SK-N-SH treated with all-trans-retinoic acid at 6 μM for 48 hours (cell line): ENCODE results near the gene DYNLT2.

ENCODE experiments used
- ATAC-seq: fragments of 200-7000 bp; cut with Tn5 transposase; 3 replicates; pipeline ENCODE4 v1.9.1; 2020; ENCODE audit warnings: mild to moderate bottlenecking, moderate library complexity
- ARNTL ChIP-seq: fragments of 450-650 bp; formaldehyde crosslinking; IDR thresholded peaks from 2 replicates; pipeline ENCODE4 v1.5.0; 2020; ENCODE audit warnings: low read depth, mild to moderate bottlenecking, moderate library complexity, borderline replicate concordance
- BACH2 ChIP-seq: fragments of 250-450 bp; sonication (Bioruptor Pico); IDR thresholded peaks from 2 replicates; pipeline ENCODE4 v1.9.0; 2021; ENCODE audit warnings: mild to moderate bottlenecking, borderline replicate concordance
- CSDC2 ChIP-seq: fragments of 250-450 bp; sonication (Bioruptor Pico); IDR thresholded peaks from 2 replicates; pipeline ENCODE4 v1.5.0; 2020; ENCODE audit warnings: mild to moderate bottlenecking, moderate library complexity
- ESRRG ChIP-seq: fragments of 250-450 bp; sonication (Bioruptor Pico); IDR thresholded peaks from 2 replicates; pipeline ENCODE4 v1.6.1; 2021; ENCODE audit warnings: mild to moderate bottlenecking
- GLIS3 ChIP-seq: fragments of 250-450 bp; sonication (Bioruptor Pico); IDR thresholded peaks from 2 replicates; pipeline ENCODE4 v1.5.0; 2020; ENCODE audit warnings: mild to moderate bottlenecking, moderate library complexity
- ISL1 ChIP-seq: fragments of 250-450 bp; sonication (Bioruptor Pico); IDR thresholded peaks from 2 replicates; pipeline ENCODE4 v2.1.2; 2022; ENCODE audit warnings: mild to moderate bottlenecking, moderate library complexity
- OSR1 ChIP-seq: fragments of 250-450 bp; sonication (Bioruptor Pico); IDR thresholded peaks from 2 replicates; pipeline ENCODE4 v1.8.0; 2022; ENCODE audit warnings: moderate library complexity, mild to moderate bottlenecking, inconsistent platforms
- PPARA ChIP-seq: fragments of 250-450 bp; sonication (Bioruptor Pico); IDR thresholded peaks from 2 replicates; pipeline ENCODE4 v1.5.0; 2020; ENCODE audit warnings: mild to moderate bottlenecking, borderline replicate concordance
- RARB ChIP-seq: fragments of 250-450 bp; sonication (Bioruptor Pico); IDR thresholded peaks from 2 replicates; pipeline ENCODE4 v1.8.0; 2021; ENCODE audit warnings: mild to moderate bottlenecking, moderate library complexity
- SNAI2 ChIP-seq: fragments of 250-450 bp; sonication (Bioruptor Pico); IDR thresholded peaks from 2 replicates; pipeline ENCODE4 v1.5.0; 2020; ENCODE audit warnings: mild to moderate bottlenecking, moderate library complexity
- TCF4 ChIP-seq: fragments of 250-450 bp; sonication (Bioruptor Pico); IDR thresholded peaks from 2 replicates; pipeline ENCODE4 v1.8.0; 2021; ENCODE audit warnings: mild to moderate bottlenecking, moderate library complexity, borderline replicate concordance
- ZC3H10 ChIP-seq: fragments of 250-450 bp; sonication (Bioruptor Pico); IDR thresholded peaks from 2 replicates; pipeline ENCODE4 v1.5.1; 2021; ENCODE audit warnings: mild to moderate bottlenecking, moderate library complexity
- ZFP3 ChIP-seq: fragments of 250-450 bp; sonication (Bioruptor Pico); IDR thresholded peaks from 2 replicates; pipeline ENCODE4 v1.5.0; 2020; ENCODE audit warnings: mild to moderate bottlenecking, moderate library complexity
- ZFP30 ChIP-seq: fragments of 450-650 bp; formaldehyde crosslinking; IDR thresholded peaks from 2 replicates; pipeline ENCODE4 v1.5.0; 2022; ENCODE audit warnings: mild to moderate bottlenecking, moderate library complexity
- ZNF565 ChIP-seq: fragments of 450-650 bp; formaldehyde crosslinking; conservative IDR thresholded peaks from 2 replicates; pipeline ENCODE4 v1.5.0; 2020; ENCODE audit warnings: low read depth, mild to moderate bottlenecking, moderate library complexity
- ZNF70 ChIP-seq: fragments of 450-650 bp; formaldehyde crosslinking; IDR thresholded peaks from 2 replicates; pipeline ENCODE4 v1.5.0; 2020; ENCODE audit warnings: mild to moderate bottlenecking, moderate library complexity
- ZNF8 ChIP-seq: fragments of 450-650 bp; formaldehyde crosslinking; IDR thresholded peaks from 2 replicates; pipeline ENCODE4 v1.5.0; 2020; ENCODE audit warnings: mild to moderate bottlenecking, moderate library complexity
- TF ChIP-seq, protein P1 (sequence below): fragments of 250-450 bp; sonication (Bioruptor Pico); IDR thresholded peaks from 2 replicates; pipeline ENCODE4 v1.5.1; 2020; ENCODE audit warnings: low read depth, mild to moderate bottlenecking, moderate library complexity
- TF ChIP-seq, protein P2 (sequence below): fragments of 250-450 bp; sonication (Bioruptor Pico); IDR thresholded peaks from 2 replicates; pipeline ENCODE4 v1.8.0; 2020; ENCODE audit warnings: mild to moderate bottlenecking, moderate library complexity, borderline replicate concordance
- TF ChIP-seq, protein P3 (sequence below): fragments of 250-450 bp; sonication (Bioruptor Pico); IDR thresholded peaks from 2 replicates; pipeline ENCODE4 v1.5.0; 2020; ENCODE audit warnings: mild to moderate bottlenecking, moderate library complexity
- TF ChIP-seq, protein P4 (sequence below): fragments of 250-450 bp; sonication (Bioruptor Pico); IDR thresholded peaks from 2 replicates; pipeline ENCODE4 v1.5.1; 2021; ENCODE audit warnings: mild to moderate bottlenecking, moderate library complexity

DYNLT2 gene

DNA sequence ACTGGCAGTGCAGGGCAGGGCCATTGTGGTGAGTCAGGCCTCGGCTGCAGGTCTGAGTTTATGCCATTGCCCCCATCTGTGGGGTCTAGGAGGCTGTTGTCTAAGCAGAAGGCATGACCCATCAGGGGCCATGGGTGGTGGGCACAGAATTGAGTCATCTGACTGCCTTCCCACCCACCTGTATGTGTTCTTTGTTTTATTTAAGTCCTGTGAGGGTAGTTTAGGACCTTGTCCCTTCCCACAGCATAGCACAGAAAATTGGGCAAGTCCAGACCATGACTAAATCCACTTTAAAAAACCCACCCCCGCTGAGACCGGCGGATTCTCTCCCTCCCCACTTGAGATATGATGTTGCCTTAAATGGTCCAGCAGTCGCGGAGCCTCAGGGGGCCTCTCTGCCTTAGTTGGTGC is 40.4 kb upstream of the DYNLT2 start:
- ATAC-seq: no peak
- TF ChIP-seq, protein P1, sequence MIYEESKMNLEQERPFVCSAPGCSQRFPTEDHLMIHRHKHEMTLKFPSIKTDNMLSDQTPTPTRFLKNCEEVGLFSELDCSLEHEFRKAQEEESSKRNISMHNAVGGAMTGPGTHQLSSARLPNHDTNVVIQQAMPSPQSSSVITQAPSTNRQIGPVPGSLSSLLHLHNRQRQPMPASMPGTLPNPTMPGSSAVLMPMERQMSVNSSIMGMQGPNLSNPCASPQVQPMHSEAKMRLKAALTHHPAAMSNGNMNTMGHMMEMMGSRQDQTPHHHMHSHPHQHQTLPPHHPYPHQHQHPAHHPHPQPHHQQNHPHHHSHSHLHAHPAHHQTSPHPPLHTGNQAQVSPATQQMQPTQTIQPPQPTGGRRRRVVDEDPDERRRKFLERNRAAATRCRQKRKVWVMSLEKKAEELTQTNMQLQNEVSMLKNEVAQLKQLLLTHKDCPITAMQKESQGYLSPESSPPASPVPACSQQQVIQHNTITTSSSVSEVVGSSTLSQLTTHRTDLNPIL: no peak
- TF ChIP-seq SNAI2 (CRISPR knock-in tag) (no peak), ZFP30 (CRISPR knock-in tag) (no peak), PPARA (CRISPR knock-in tag) (no peak), TCF4 (no peak), ISL1 (no peak)
- TF ChIP-seq, protein P2, sequence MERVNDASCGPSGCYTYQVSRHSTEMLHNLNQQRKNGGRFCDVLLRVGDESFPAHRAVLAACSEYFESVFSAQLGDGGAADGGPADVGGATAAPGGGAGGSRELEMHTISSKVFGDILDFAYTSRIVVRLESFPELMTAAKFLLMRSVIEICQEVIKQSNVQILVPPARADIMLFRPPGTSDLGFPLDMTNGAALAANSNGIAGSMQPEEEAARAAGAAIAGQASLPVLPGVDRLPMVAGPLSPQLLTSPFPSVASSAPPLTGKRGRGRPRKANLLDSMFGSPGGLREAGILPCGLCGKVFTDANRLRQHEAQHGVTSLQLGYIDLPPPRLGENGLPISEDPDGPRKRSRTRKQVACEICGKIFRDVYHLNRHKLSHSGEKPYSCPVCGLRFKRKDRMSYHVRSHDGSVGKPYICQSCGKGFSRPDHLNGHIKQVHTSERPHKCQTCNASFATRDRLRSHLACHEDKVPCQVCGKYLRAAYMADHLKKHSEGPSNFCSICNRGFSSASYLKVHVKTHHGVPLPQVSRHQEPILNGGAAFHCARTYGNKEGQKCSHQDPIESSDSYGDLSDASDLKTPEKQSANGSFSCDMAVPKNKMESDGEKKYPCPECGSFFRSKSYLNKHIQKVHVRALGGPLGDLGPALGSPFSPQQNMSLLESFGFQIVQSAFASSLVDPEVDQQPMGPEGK: no peak
- TF ChIP-seq, protein P3, sequence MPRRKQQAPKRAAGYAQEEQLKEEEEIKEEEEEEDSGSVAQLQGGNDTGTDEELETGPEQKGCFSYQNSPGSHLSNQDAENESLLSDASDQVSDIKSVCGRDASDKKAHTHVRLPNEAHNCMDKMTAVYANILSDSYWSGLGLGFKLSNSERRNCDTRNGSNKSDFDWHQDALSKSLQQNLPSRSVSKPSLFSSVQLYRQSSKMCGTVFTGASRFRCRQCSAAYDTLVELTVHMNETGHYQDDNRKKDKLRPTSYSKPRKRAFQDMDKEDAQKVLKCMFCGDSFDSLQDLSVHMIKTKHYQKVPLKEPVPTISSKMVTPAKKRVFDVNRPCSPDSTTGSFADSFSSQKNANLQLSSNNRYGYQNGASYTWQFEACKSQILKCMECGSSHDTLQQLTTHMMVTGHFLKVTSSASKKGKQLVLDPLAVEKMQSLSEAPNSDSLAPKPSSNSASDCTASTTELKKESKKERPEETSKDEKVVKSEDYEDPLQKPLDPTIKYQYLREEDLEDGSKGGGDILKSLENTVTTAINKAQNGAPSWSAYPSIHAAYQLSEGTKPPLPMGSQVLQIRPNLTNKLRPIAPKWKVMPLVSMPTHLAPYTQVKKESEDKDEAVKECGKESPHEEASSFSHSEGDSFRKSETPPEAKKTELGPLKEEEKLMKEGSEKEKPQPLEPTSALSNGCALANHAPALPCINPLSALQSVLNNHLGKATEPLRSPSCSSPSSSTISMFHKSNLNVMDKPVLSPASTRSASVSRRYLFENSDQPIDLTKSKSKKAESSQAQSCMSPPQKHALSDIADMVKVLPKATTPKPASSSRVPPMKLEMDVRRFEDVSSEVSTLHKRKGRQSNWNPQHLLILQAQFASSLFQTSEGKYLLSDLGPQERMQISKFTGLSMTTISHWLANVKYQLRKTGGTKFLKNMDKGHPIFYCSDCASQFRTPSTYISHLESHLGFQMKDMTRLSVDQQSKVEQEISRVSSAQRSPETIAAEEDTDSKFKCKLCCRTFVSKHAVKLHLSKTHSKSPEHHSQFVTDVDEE (CRISPR knock-in tag): no peak

DNA sequence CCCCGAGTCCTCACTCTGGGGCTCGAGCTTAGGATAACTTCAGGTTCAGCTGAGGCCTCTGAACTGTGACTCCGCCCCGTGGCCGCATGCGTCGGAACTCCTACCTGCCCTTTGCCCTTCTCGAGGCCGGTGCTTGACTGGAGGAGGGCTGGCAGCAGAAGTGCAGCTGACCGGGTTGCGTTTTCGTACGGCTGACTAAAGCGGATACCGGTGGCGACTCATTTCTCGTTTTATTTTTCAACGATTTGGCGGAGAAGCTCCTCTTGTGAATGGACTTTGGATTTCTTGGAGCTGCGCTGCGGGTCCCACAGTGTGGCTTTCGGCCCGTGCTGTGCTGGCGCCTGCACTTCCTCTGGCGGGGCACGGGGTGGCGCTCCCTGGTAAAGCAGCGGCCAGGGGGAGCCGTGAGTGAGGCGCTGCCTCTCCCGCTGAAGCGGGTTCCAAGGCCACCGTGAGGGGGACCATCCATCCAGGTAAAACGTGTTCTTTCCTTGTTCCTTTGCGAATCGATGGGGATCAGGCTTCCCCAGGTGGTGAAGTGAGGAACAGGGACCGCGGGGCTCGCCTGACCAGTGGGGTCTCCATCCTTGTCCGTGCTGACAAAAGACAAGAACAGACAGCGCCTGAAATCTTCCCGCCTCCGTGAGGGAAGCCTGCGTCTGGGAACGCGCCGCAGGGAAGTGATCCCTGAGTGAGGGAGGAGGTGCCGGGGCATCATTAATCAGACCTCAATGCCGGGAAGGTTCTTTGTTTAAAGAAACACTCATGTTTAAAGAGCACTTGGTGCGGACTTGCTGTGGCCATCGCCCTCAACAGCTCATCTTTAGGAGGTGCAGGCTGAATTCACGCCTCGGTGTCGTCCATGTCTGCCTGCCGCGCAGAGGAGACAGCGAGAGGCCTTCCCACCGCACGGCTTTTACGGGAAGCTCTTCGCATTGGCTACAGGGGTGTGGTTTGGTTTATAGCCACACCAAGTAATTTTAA is 38.9 kb upstream of the DYNLT2 start:
- no peak for TF ChIP-seq TCF4
- TF ChIP-seq ZNF70 (CRISPR knock-in tag): peak; percentile 76
- ATAC-seq: peak; percentile 99

DNA sequence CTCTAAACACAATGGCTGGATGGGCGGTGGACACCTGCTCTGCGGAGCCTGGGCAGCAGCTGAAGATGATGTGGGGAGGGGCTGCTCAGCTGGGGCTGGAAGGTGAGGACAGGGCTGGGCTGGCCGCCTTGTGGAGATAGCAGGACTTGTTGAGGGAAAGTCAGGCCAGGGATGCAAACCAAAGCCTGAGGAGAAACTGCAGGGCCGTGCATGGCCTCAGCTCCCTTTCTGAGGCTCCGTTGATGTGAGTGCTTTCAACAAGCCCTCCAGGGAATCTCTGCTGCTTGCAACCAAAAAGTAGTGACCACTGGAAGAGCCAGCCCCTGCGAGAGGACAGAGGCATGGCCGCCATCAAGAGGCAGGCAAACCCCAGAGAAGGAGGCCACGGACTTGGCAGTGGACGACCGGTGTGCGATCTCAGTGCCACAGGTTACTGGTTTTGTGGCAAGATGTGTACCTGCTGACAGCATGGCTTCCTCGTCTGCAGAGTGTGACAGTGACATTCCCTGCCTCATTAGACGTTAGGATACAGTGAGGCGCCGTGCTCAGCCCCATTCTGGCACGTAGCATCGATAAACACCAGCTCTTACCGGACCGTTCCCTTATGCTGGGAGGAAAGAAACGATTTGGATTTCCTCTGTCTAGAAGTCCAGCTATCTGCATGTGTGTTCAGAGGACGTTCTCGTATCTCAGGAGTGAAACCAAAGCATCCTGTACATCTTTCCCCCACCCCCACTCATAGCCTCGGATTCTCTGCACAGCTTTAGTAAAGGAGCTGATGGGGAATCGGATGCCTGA is 38.0 kb upstream of the DYNLT2 start:
- TF ChIP-seq, protein P4, sequence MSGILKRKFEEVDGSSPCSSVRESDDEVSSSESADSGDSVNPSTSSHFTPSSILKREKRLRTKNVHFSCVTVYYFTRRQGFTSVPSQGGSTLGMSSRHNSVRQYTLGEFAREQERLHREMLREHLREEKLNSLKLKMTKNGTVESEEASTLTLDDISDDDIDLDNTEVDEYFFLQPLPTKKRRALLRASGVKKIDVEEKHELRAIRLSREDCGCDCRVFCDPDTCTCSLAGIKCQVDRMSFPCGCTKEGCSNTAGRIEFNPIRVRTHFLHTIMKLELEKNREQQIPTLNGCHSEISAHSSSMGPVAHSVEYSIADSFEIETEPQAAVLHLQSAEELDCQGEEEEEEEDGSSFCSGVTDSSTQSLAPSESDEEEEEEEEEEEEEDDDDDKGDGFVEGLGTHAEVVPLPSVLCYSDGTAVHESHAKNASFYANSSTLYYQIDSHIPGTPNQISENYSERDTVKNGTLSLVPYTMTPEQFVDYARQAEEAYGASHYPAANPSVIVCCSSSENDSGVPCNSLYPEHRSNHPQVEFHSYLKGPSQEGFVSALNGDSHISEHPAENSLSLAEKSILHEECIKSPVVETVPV: no peak
- TF ChIP-seq BACH2 (CRISPR knock-in tag): no peak
- no peak for TF ChIP-seq OSR1
- TF ChIP-seq, protein P2: no peak
- TF ChIP-seq ARNTL (CRISPR knock-in tag): no peak
- TF ChIP-seq ISL1: no peak
- TF ChIP-seq ZFP3 (CRISPR knock-in tag): no peak
- TF ChIP-seq ZC3H10 (CRISPR knock-in tag): no peak
- no peak for TF ChIP-seq RARB
- TF ChIP-seq ZNF70 (CRISPR knock-in tag): no peak
- no peak for TF ChIP-seq ZNF565 (CRISPR knock-in tag)
- no peak for TF ChIP-seq ESRRG (CRISPR knock-in tag)
- TF ChIP-seq CSDC2 (CRISPR knock-in tag): no peak
- no peak for TF ChIP-seq GLIS3 (CRISPR knock-in tag)
- TF ChIP-seq, protein P1: no peak
- TF ChIP-seq, protein P3 (CRISPR knock-in tag): no peak
- TF ChIP-seq TCF4: no peak
- no peak for TF ChIP-seq ZFP30 (CRISPR knock-in tag)
- no peak for TF ChIP-seq ZNF8 (CRISPR knock-in tag)
- no peak for TF ChIP-seq PPARA (CRISPR knock-in tag)
- ATAC-seq: no peak
